MCF 10A (cell line): ENCODE results near the gene FARSB. TPM values are rescaled to one million over a fixed set of nuclear protein-coding genes. Genes with fewer than 3 reads are reported as not detected.

ENCODE experiments used
- BruUV-seq: library from RNA; stranded (reverse); fragments of 400-500 nt; replicated peaks from 2 replicates; lab custom pipeline; 2021; lab: Mats Ljungman, UMichigan
- CTCF ChIA-PET: fragments of 300-600 bp; sonication (Branson Sonifier 250); formaldehyde crosslinking; extraction: SDS; loops from one replicate; lab custom pipeline; 2021; ENCODE audit warnings: antibody characterized with exemption, inconsistent platforms; lab: Yijun Ruan, JAX
- POLR2A ChIA-PET: fragments of 300-600, 350-650 bp; sonication (Branson Sonifier 250); formaldehyde crosslinking; extraction: SDS; loops from one replicate; lab custom pipeline; 2020; ENCODE audit warnings: antibody characterized with exemption, inconsistent platforms; lab: Yijun Ruan, JAX
- DNase-seq: peaks from one replicate; pipeline ENCODE4 v3.0.0-alpha.2; 2018; ENCODE audit not compliant: unreplicated experiment
- H3K27ac Mint-ChIP-seq: one replicate; pipeline ENCODE4 v1.8.0; 2022; ENCODE audit warnings: mild to moderate bottlenecking, low read depth, mixed read lengths; ENCODE audit not compliant: unreplicated experiment
- H3K27me3 Mint-ChIP-seq: one replicate; pipeline ENCODE4 v1.8.0; 2022; ENCODE audit warnings: mixed read lengths; ENCODE audit not compliant: insufficient read depth, unreplicated experiment
- H3K36me3 Mint-ChIP-seq: one replicate; pipeline ENCODE4 v1.8.0; 2022; ENCODE audit warnings: mild to moderate bottlenecking, moderate library complexity, mixed read lengths; ENCODE audit not compliant: insufficient read depth, unreplicated experiment
- H3K4me1 Mint-ChIP-seq: one replicate; pipeline ENCODE4 v1.8.0; 2022; ENCODE audit warnings: mixed read lengths; ENCODE audit not compliant: insufficient read depth, unreplicated experiment
- H3K4me3 Mint-ChIP-seq: one replicate; pipeline ENCODE4 v1.8.0; 2022; ENCODE audit warnings: mild to moderate bottlenecking, moderate library complexity, mixed read lengths; ENCODE audit not compliant: unreplicated experiment
- H3K9me3 Mint-ChIP-seq: one replicate; pipeline ENCODE4 v1.8.0; 2022; ENCODE audit warnings: mixed read lengths; ENCODE audit not compliant: unreplicated experiment
- intact Hi-C: fragments of 100-400 bp; cut with micrococcal nuclease; formaldehyde crosslinking; loops from 2 replicates; pipeline ENCODE4 v1.14.1; 2022
- total RNA-seq: library from RNA; stranded (reverse); gene quantifications from 2 replicates; pipeline ENCODE4 v1.2.3, GENCODE V29; 2022
- TF ChIP-seq, protein P1 (sequence below): fragments of 200-600 bp; IDR thresholded peaks from one replicate; pipeline ENCODE4 v1.8.0; 2022; ENCODE audit warnings: antibody characterized with exemption, mild to moderate bottlenecking; ENCODE audit not compliant: unreplicated experiment

FARSB gene
- total RNA-seq, 1 experiment from 2014 or later, result 70.3 TPM

DNA sequence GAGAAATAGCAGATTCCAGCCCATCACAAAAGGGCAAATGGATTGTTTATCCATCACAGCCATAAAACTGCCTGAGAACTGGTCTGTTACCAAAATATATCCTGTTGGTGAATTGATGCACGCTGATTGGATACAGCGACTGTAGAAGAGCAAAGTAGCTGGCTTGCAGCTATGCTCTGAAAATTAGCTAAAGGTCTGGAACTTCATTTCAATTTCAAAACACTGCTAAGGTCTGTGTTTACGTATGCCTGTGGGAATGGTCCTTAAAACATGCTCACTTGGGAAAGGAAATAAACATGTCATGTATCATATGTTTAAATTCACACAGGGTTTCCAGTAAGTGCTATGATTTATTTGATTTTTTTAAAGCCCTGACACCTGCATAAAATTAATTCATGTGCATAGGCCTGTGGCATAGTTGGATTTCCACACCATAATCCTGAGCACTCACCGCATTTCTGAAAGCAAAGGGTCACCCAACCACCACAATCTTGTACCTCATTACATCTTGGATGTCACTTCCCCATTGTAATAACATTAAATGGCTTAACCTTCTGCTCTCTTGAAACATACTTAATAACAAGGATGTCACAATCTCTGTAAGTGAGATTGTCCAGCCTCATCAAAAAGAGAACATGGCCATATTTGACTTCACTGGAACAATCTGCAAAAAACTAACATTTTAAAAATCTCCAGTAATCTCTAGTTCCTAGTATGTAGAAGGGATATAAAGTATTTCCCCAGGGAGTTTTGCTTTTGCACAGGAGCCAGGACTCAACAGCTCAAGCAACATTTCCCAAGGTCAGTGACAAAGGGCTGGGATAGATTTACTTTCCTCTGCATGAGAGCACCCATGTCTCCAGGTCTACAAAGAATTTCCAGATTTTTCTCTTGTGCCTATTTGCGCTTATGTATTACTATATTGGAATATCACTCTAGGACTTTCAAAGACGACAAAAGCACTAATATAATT is 109.8 kb downstream of the FARSB start:
- Mint-ChIP-seq H3K27ac (peak overlapping the region; percentile 12), H3K36me3 (peaks cover 64% of the 10 kb centered on the region), H3K4me3 (no peak overlapping the region), H3K27me3 (no peaks in the 10 kb centered on the region), H3K4me1 (peaks cover 8% of the 10 kb centered on the region), H3K9me3 (no peaks in the 10 kb centered on the region)
- BruUV-seq, result no TSS peak
- intact Hi-C loops, result no loop called here
- POLR2A ChIA-PET, result interaction anchor here (0.6 to 1.9 kb wide), 2 partner anchors 59 to 228 kb away, joined by 4 to 6 read pairs; no protein-coding TSS in a partner anchor
- CTCF ChIA-PET, result interaction anchor here (0.6 to 1.1 kb wide), 4 partner anchors 17 to 521 kb away, joined by 4 to 5 read pairs (median 5); no protein-coding TSS in a partner anchor
- TF ChIP-seq, protein P1, sequence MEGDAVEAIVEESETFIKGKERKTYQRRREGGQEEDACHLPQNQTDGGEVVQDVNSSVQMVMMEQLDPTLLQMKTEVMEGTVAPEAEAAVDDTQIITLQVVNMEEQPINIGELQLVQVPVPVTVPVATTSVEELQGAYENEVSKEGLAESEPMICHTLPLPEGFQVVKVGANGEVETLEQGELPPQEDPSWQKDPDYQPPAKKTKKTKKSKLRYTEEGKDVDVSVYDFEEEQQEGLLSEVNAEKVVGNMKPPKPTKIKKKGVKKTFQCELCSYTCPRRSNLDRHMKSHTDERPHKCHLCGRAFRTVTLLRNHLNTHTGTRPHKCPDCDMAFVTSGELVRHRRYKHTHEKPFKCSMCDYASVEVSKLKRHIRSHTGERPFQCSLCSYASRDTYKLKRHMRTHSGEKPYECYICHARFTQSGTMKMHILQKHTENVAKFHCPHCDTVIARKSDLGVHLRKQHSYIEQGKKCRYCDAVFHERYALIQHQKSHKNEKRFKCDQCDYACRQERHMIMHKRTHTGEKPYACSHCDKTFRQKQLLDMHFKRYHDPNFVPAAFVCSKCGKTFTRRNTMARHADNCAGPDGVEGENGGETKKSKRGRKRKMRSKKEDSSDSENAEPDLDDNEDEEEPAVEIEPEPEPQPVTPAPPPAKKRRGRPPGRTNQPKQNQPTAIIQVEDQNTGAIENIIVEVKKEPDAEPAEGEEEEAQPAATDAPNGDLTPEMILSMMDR, result no peak
- DNase-seq, result no peak

DNA sequence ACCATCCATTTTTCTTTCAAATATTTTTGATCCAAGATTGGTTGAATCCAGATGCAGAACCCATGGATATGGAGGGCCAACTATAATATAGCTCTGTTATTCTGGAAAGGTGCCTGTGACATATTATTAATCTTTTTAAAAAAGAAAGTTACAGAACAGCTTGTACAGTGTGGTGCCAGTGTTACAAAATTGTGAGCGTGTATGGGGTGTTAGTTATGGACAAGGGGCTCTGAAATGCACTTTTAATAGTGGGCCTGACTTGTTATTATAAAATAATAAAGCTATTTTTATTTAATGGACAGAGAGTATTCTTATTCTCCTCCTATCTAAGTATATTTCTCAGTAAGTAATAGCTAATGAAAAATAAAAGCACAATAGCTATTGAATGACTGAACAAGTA is 111.2 kb downstream of the FARSB start:
- Mint-ChIP-seq H3K4me1 (peaks cover 5% of the 10 kb centered on the region), H3K9me3 (no peaks in the 10 kb centered on the region), H3K4me3 (no peak overlapping the region), H3K27ac (no peak overlapping the region), H3K27me3 (no peaks in the 10 kb centered on the region), H3K36me3 (peaks cover 74% of the 10 kb centered on the region)
- no TSS peak for BruUV-seq
- DNase-seq, result no peak
- TF ChIP-seq, protein P1, result no peak
- ChIA-PET CTCF (interaction anchor here (0.6 to 1.3 kb wide), 6 partner anchors 9 to 486 kb away, joined by 3 to 10 read pairs (median 4); no protein-coding TSS in a partner anchor), POLR2A (interaction anchor here (0.8 to 1.9 kb wide), 3 partner anchors 25 to 226 kb away, joined by 3 to 6 read pairs (median 6); no protein-coding TSS in a partner anchor)
- intact Hi-C loops, result no loop called here

DNA sequence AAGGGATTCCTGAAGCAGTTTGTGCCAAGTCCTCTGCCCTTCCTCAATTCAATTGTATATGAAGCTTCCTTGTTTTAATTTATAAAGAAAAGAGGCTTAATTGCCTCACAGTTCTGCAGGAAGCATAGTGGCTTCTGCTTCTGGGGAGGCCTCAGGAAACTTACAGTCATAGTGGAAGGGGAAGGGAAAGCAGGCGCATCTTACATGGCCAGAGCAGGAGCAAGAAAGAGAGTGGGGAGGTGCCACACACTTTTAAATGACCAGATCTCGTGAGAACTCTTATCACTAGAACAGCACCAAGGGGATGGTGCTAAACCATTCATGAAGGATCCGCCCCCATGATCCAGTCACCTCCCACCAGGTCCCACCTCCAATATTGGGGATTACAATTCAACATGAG is 117.4 kb downstream of the FARSB start:
- no peak overlapping the region for H3K4me3 Mint-ChIP-seq
- H3K27ac Mint-ChIP-seq, result no peak overlapping the region
- H3K27me3 Mint-ChIP-seq, result no peaks in the 10 kb centered on the region
- TF ChIP-seq, protein P1, result no peak
- DNase-seq, result no peak
- H3K36me3 Mint-ChIP-seq, result peaks cover 95% of the 10 kb centered on the region
- POLR2A ChIA-PET, result no interaction called here
- no peaks in the 10 kb centered on the region for H3K9me3 Mint-ChIP-seq
- intact Hi-C loops, result no loop called here
- no peaks in the 10 kb centered on the region for H3K4me1 Mint-ChIP-seq
- CTCF ChIA-PET, result no interaction called here
- BruUV-seq, result no TSS peak

DNA sequence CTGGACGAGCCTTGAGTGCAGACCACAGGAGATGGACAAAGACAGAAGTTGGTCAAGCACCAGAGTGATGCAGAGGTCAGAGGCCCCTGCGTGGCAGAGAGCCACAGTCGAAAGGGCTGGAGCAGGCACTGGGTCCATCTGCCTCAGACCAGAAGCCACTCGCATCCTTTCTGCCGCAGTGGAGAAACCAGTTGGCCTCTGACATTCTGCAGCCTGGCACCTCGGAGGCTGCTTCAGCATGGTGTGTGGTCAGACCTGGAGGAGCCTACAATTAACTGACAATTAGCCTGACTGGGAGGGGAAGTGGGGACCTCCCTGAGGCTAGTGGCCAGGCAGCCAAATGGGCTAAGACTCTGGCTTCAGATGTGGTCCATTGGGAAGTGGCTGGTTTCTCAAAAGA is 120.4 kb downstream of the FARSB start:
- Mint-ChIP-seq H3K9me3 (no peaks in the 10 kb centered on the region), H3K4me3 (no peak overlapping the region), H3K27me3 (no peaks in the 10 kb centered on the region), H3K27ac (no peak overlapping the region), H3K4me1 (no peaks in the 10 kb centered on the region), H3K36me3 (peaks cover 100% of the 10 kb centered on the region)
- TF ChIP-seq, protein P1, result no peak
- ChIA-PET CTCF (no interaction called here), POLR2A (no interaction called here)
- BruUV-seq, result no TSS peak
- intact Hi-C loops, result no loop called here
- DNase-seq, result no peak
